SU-DHL-6 (cell line): ENCODE data around the gene RAB26.

Experiments used
- H2AFZ ChIP-seq: fragments of 200-600 bp; sonication (generic); 2 replicates; pipeline ENCODE4 v1.6.1; 2014; ENCODE audit warnings: low read depth, mild to moderate bottlenecking, moderate library complexity, mixed read lengths, antibody characterized with exemption, low read length; ENCODE audit not compliant: severe bottlenecking
- H3F3A ChIP-seq: fragments of 200-600 bp; shearing (Covaris generic); 2 replicates; pipeline ENCODE4 v1.6.0; 2016; ENCODE audit warnings: antibody characterized with exemption, mild to moderate bottlenecking; ENCODE audit not compliant: insufficient read depth
- H3K27ac ChIP-seq: fragments of 200-600 bp; sonication (generic); 2 replicates; pipeline ENCODE4 v1.5.1; 2016; ENCODE audit warnings: low read depth, mild to moderate bottlenecking, low read length, moderate library complexity, mixed read lengths
- H3K27me3 ChIP-seq: fragments of 200-600 bp; sonication (generic), shearing (Covaris generic); 2 replicates; pipeline ENCODE4 v1.6.0; 2014; ENCODE audit warnings: mild to moderate bottlenecking, low read length
- H3K36me3 ChIP-seq: fragments of 200-600 bp; sonication (generic); 2 replicates; pipeline ENCODE4 v1.6.1; 2014; ENCODE audit warnings: mild to moderate bottlenecking, low read length, mixed read lengths
- H3K4me2 ChIP-seq: fragments of 300-600, 200-600 bp; shearing (Covaris generic), sonication (generic); 2 replicates; pipeline ENCODE4 v1.6.0; 2014; ENCODE audit warnings: low read length, low read depth, mild to moderate bottlenecking; ENCODE audit not compliant: poor library complexity, severe bottlenecking
- H3K4me3 ChIP-seq: fragments of 200-600 bp; sonication (generic); 2 replicates; pipeline ENCODE4 v1.5.1; 2014; ENCODE audit warnings: antibody characterized with exemption, low read length, mild to moderate bottlenecking, mixed read lengths; ENCODE audit not compliant: insufficient read depth, poor library complexity, severe bottlenecking
- H3K79me2 ChIP-seq: fragments of 200-600 bp; sonication (generic); 2 replicates; pipeline ENCODE4 v1.6.1; 2014; ENCODE audit warnings: mild to moderate bottlenecking, low read length, moderate library complexity; ENCODE audit not compliant: insufficient read depth
- H3K9ac ChIP-seq: fragments of 200-600 bp; sonication (generic); 2 replicates; pipeline ENCODE4 v1.7.0; 2014; ENCODE audit warnings: mild to moderate bottlenecking, low read length
- H3K9me2 ChIP-seq: fragments of 200-600 bp; sonication (generic); replicated peaks from 2 replicates; pipeline ENCODE4 v1.6.1; 2014; ENCODE audit warnings: low read length; ENCODE audit not compliant: insufficient read depth
- H3K9me3 ChIP-seq: fragments of 200-600 bp; sonication (generic); 2 replicates; pipeline ENCODE4 v1.6.1; 2014; ENCODE audit warnings: low read length, mixed read lengths; ENCODE audit not compliant: insufficient read depth
- H4K20me1 ChIP-seq: fragments of 200-600 bp; sonication (generic); 2 replicates; pipeline ENCODE4 v1.6.1; 2014; ENCODE audit warnings: low read depth, mild to moderate bottlenecking, antibody characterized with exemption, low read length, moderate library complexity, mixed read lengths
- EZH2phosphoT487 ChIP-seq: fragments of 200-600 bp; sonication (generic), shearing (Covaris generic); conservative IDR thresholded peaks from 2 replicates; pipeline ENCODE4 v1.6.1; 2018; ENCODE audit warnings: mild to moderate bottlenecking, antibody characterized with exemption, low read length, moderate library complexity, mixed read lengths
- TF ChIP-seq, protein P1 (sequence below): fragments of 200-600 bp; sonication (generic); IDR thresholded peaks from one replicate; pipeline ENCODE4 v1.5.1; 2017; ENCODE audit warnings: antibody characterized with exemption, mild to moderate bottlenecking, low read length, moderate library complexity; ENCODE audit not compliant: insufficient read depth, poor library complexity, severe bottlenecking

The RAB26 gene

DNA sequence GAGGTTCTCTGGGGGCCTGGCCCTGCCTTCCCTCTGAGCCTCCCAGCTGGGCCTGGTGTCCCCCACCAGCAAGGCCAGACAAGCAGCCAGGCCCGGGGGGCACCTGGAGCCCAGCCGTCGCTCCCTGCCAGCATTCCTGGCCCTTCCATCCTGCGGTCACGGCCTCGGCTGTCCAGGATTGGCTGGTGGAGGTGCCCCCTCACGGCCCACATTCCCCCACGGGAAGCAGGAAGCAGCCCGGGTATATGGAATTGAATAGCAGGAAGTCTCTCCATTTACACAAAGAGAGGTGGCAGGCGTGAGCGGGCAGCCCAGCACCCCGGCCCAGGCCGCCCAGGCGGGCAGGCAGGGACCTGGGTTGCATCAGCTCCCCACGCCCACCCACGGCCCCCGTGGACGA is 21.7 kb downstream of the RAB26 start:
- Histone ChIP-seq H3K79me2 (no peaks in the 10 kb centered on the region), H2AFZ (no peak overlapping the region), H3K27ac (no peak overlapping the region), H4K20me1 (no peaks in the 10 kb centered on the region), H3K27me3 (no peaks in the 10 kb centered on the region), H3K4me3 (no peak overlapping the region), H3K4me2 (no peak overlapping the region), H3K9me3 (no peaks in the 10 kb centered on the region), H3K36me3 (no peaks in the 10 kb centered on the region), H3F3A (no peaks in the 10 kb centered on the region), H3K9me2 (no peaks in the 10 kb centered on the region), H3K9ac (no peak overlapping the region)
- TF ChIP-seq, protein P1, sequence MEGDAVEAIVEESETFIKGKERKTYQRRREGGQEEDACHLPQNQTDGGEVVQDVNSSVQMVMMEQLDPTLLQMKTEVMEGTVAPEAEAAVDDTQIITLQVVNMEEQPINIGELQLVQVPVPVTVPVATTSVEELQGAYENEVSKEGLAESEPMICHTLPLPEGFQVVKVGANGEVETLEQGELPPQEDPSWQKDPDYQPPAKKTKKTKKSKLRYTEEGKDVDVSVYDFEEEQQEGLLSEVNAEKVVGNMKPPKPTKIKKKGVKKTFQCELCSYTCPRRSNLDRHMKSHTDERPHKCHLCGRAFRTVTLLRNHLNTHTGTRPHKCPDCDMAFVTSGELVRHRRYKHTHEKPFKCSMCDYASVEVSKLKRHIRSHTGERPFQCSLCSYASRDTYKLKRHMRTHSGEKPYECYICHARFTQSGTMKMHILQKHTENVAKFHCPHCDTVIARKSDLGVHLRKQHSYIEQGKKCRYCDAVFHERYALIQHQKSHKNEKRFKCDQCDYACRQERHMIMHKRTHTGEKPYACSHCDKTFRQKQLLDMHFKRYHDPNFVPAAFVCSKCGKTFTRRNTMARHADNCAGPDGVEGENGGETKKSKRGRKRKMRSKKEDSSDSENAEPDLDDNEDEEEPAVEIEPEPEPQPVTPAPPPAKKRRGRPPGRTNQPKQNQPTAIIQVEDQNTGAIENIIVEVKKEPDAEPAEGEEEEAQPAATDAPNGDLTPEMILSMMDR: no peak
- TF ChIP-seq EZH2phosphoT487: no peak

DNA sequence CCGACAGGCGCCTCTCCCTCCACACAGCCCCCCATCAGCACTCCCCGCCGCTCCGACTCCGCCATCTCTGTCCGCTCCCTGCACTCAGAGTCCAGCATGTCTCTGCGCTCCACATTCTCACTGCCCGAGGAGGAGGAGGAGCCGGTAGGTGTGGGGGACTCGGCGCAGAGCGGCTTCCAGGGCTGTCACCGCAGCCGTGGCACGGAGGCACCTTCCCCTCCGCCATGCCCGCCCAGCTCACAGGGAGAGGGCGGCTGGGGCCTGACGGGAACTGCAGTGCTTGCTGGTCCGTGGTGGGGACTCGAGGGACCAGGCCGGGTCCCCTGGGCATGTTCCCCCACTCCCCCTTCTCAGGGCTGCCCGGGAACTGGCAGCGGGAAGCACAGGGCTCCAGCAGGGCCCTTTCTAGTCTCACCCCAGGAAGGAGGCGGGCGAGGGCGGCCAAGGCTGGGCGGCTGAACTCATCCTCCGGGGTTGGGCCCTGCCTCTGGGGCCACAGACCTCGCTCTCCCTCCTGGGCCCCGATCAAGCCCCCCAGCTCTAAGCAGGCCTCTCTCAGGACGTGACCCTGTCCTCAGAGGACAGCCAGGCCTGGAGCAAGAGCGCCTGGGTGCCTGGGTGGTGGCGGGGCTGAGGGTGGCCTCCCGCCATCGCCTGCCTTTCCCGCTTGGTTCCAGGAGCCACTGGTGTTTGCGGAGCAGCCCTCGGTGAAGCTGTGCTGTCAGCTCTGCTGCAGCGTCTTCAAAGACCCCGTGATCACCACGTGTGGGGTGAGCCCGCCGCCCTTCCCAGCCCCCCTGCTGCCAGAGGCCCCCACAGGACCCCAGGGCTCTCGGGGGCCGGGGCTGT is 22.4 kb downstream of the RAB26 start:
- no peaks in the 10 kb centered on the region for H4K20me1 ChIP-seq
- no peaks in the 10 kb centered on the region for H3K79me2 ChIP-seq
- no peak overlapping the region for H3K27ac ChIP-seq
- H3K4me2 ChIP-seq: no peak overlapping the region
- H3K9me2 ChIP-seq: no peaks in the 10 kb centered on the region
- H3K4me3 ChIP-seq: no peak overlapping the region
- H3K27me3 ChIP-seq: no peaks in the 10 kb centered on the region
- H2AFZ ChIP-seq: no peak overlapping the region
- H3K9me3 ChIP-seq: no peaks in the 10 kb centered on the region
- no peaks in the 10 kb centered on the region for H3K36me3 ChIP-seq
- TF ChIP-seq, protein P1: no peak
- TF ChIP-seq EZH2phosphoT487: no peak
- H3F3A ChIP-seq: no peaks in the 10 kb centered on the region
- no peak overlapping the region for H3K9ac ChIP-seq

DNA sequence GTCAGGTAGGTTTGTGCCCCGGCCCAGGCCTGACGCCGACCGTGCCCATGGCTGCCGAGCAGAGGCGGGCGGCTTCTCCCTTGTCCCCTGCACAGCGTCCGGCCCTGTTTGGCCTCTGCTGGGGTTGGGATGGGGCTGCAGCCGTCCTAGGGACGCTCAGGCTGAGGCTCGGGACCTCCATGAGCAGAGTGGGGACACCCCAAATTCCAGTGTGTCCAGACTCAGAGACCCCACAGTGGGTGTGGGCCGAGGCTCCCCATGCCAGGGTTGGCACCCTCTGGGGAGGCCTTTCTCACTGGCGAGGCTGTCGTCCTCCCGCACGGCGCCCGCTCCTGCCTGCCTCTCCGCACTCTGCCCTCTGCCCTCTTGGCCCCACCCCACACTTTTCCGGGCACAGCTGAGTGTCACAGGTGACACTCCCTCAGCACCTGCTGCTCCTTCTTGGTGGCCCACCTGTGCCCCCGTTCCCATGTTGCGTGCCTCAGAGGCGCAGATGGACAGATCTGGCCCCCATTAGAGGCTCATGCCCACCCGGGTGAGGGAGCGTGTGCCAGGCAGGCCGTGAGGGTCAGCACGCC is 23.3 kb downstream of the RAB26 start:
- H4K20me1 ChIP-seq: no peaks in the 10 kb centered on the region

More for the DNA sequence above, 23.3 kb downstream of the RAB26 start:
- no peak overlapping the region for H3K4me2 ChIP-seq
- H3K9ac ChIP-seq: no peak overlapping the region
- no peaks in the 10 kb centered on the region for H3K9me3 ChIP-seq
- H3F3A ChIP-seq: no peaks in the 10 kb centered on the region
- H3K4me3 ChIP-seq: no peak overlapping the region
- no peaks in the 10 kb centered on the region for H3K27me3 ChIP-seq
- no peaks in the 10 kb centered on the region for H3K79me2 ChIP-seq
- no peaks in the 10 kb centered on the region for H3K9me2 ChIP-seq
- no peak for TF ChIP-seq EZH2phosphoT487
- TF ChIP-seq, protein P1: no peak
- no peaks in the 10 kb centered on the region for H3K36me3 ChIP-seq
- H2AFZ ChIP-seq: no peak overlapping the region
- no peak overlapping the region for H3K27ac ChIP-seq
